Retinal pigment epithelial cell (primary cell): Measurements from ENCODE around the gene SHTN1.

ENCODE experiments used
- DNase-seq: peaks from one replicate; pipeline ENCODE4 v3.0.0-alpha.2; 2010; ENCODE audit warnings: low read depth
- H3K4me3 ChIP-seq: 2 replicates; pipeline ENCODE4 v1.5.1; 2011; ENCODE audit warnings: mild to moderate bottlenecking, low read length, control low read depth, moderate library complexity
- TF ChIP-seq, protein P1 (sequence below): conservative IDR thresholded peaks from 2 replicates; pipeline ENCODE4 v1.5.1; 2011; ENCODE audit warnings: low read depth, low read length, control low read depth, inconsistent platforms

The SHTN1 gene

DNA sequence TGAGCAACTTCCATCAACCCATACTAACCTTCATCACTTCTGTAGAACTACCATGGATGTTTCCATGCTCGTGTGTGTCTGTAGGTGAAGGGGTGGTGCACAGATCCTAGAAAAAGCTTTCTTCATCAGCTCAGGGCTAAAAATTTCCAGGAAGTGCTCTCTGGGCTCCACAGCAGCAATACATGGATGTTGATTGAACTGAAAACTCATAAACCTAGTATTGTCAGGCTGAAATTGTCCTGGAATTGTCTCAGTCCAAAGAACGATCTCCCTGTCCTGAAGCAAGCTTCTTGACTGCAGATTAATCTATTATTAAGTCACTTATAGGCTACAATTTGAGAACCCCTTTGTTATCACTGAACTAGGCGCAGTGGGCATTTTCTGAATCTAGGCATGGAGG lies 115.9 kb downstream of the SHTN1 start:
- H3K4me3 ChIP-seq = no peak overlapping the region
- no peak for DNase-seq
- TF ChIP-seq, protein P1, sequence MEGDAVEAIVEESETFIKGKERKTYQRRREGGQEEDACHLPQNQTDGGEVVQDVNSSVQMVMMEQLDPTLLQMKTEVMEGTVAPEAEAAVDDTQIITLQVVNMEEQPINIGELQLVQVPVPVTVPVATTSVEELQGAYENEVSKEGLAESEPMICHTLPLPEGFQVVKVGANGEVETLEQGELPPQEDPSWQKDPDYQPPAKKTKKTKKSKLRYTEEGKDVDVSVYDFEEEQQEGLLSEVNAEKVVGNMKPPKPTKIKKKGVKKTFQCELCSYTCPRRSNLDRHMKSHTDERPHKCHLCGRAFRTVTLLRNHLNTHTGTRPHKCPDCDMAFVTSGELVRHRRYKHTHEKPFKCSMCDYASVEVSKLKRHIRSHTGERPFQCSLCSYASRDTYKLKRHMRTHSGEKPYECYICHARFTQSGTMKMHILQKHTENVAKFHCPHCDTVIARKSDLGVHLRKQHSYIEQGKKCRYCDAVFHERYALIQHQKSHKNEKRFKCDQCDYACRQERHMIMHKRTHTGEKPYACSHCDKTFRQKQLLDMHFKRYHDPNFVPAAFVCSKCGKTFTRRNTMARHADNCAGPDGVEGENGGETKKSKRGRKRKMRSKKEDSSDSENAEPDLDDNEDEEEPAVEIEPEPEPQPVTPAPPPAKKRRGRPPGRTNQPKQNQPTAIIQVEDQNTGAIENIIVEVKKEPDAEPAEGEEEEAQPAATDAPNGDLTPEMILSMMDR = no peak

DNA sequence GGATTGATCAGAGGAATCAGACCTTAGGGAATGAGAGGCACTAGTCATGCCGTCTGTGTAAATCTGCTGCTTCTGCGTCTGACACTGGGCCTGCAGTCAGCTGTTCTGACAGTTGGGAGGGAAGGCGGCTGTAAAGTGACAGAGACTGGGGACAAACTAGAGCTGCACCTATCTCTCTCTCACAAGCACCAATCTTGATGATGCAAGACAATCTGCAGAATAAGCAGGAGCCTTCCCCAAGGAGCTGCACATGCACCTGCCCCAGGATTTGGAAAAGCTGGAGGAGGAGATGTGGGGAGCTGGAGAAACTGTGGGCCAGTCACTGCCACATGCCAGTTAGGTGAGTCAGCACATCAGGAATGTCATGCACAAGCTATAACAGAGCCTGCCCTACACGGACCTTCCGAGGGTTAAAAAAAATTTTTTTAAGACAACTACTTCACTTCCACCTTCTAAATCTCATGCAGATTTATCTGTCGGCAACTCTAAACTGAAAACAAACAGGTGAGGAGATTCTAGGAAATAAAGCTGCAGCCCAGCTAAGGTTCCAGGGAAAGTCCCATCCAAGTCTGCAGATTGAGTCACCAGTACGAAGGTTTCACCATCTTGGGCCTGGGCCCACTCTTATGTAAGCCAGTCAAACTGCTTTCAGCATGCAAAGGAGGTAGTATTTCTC lies 116.5 kb downstream of the SHTN1 start:
- no peak overlapping the region for H3K4me3 ChIP-seq
- TF ChIP-seq, protein P1 = no peak
- DNase-seq = peak; percentile 86

DNA sequence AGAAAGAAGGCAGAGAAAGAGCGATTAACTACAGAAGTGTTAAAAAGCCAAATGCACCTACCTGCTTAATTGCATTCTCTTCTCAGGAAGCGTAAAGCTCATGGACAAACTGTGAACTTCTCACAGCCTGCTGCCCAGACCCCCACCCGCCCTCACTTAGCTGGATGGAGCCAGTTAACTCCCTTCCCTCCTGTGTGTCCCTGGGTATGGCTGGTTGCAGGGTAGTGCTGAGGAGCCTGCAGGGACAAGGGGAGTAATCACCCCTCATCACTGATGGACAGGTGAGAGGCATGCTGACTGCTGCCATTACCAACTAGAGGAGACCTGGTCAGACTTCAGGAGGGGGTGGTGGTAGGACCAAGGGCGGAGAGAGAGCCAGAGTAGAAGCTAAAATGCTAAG lies 118.2 kb downstream of the SHTN1 start:
- H3K4me3 ChIP-seq = no peak overlapping the region
- TF ChIP-seq, protein P1 = no peak
- DNase-seq = no peak

DNA sequence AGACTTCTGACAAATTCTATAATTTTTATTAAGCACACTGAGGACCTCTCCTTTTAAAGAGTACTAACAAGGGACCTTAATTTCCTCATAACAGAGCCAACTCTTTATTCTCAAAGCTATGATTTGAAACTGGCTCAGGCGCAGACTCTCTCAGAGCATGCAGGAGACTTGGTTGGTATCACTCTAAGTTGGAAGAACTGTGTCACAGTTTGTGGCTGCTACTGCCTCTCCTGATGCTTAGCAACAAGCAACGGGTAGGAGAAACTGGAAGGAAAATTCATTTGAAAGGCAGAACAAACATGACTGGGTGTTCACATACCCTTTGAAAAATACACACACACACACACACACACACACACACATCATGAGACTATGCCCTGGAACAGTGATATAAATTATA lies 122.3 kb downstream of the SHTN1 start:
- DNase-seq = no peak
- H3K4me3 ChIP-seq = no peak overlapping the region
- TF ChIP-seq, protein P1 = no peak

DNA sequence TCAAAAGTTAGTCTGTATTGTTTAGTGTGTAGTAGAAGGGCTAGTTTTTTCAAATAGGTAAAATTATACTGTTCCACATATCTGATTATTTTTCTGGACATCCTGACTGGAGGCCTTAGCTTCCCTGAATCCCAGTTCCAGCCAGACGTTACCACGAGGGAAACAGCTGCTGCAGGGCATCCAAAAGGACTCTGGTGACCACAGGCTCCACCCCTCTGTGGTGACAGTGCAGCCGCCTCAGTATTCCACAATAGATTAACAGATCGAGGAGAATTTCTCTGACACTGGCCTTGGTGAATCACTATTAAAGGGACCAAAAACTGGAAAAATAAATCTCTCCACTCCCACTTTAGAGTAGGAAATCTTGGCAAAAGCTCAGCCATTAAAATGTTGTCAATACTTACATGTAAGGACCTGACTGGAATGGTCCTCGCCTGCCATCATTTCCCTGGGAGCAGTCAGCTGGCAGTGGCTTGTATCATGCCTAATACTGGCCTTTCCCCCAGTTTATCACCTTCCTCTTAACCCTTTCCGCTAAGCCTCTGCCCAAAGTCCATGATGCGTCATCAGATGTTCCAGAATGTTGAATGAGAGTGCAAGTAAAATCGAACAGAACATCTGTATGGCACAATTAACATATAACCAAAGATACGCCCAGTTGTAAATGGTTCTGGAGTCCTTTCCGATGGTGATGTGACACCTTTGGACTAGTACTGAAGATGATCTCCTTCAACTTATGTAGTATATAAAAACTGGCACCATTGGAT lies 124.1 kb downstream of the SHTN1 start:
- TF ChIP-seq, protein P1 = no peak
- DNase-seq = no peak
- H3K4me3 ChIP-seq = no peak overlapping the region

DNA sequence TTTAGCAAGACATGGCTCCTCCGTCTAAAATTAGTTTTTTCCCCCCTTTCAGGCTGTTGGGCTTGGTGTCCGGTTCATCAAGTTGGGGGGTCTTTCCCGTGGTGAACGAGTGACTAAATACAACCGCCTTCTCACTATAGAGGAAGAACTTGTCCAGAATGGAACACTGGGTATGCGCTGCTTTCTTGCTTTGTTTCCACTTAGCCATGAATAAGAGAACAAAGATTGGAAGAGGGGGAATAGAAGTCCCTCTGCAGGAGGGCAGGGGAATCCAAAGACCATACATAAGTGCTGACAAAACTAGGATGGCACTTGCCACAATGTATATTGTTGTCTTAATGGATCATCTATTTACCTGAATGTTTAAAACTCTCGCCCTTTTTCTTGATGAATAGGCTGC lies 125.2 kb downstream of the SHTN1 start:
- no peak overlapping the region for H3K4me3 ChIP-seq
- DNase-seq = no peak
- TF ChIP-seq, protein P1 = no peak

DNA sequence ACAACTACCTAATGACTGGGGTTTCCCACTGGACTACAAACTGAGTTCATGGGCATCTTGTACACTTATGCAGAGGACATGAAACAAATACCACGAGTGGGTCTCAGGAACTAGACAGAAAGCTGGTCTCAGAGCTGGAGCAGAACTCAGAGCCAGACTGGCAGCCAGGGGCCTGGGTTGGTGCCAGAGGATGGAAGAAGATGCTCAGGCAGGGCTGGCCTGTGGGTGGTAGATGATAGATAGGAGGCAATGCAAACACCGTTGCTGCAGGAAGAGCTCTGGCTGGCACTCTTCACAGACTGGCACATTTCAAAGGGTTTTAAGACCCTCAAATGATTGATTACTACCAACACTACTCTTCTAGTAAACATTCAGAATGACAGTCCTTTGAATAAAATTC lies 126.9 kb downstream of the SHTN1 start:
- no peak for DNase-seq
- TF ChIP-seq, protein P1 = no peak

More for the DNA sequence above, 126.9 kb downstream of the SHTN1 start:
- no peak overlapping the region for H3K4me3 ChIP-seq
